H1 (cell line): ENCODE data around the gene PSD2. TPM values are rescaled to one million over a fixed set of nuclear protein-coding genes. Genes with fewer than 3 reads are reported as not detected.

Experiments
- ATF2 ChIP-seq: IDR thresholded peaks from 2 replicates; pipeline ENCODE4 v1.6.1; 2012; ENCODE audit warnings: low read length, inconsistent platforms
- CBX8 ChIP-seq: fragments of 300-800, 300-1000 bp; sonication (generic); IDR thresholded peaks from 2 replicates; pipeline ENCODE4 v1.7.1; 2016; ENCODE audit warnings: low read depth, low read length, borderline replicate concordance
- CTBP2 ChIP-seq: IDR thresholded peaks from 2 replicates; pipeline ENCODE4 v1.7.0; 2011; ENCODE audit warnings: borderline replicate concordance, mild to moderate bottlenecking, moderate library complexity, mixed read lengths, low read length; ENCODE audit not compliant: insufficient read depth, insufficient read length
- E2F6 ChIP-seq: IDR thresholded peaks from 2 replicates; pipeline ENCODE4 v1.6.1; 2012; ENCODE audit warnings: inconsistent platforms
- SAP30 ChIP-seq: fragments of 300-600 bp; sonication (generic); IDR thresholded peaks from 2 replicates; pipeline ENCODE4 v1.7.1; 2012; ENCODE audit warnings: low read length, moderate library complexity, mild to moderate bottlenecking, inconsistent platforms; ENCODE audit not compliant: insufficient read depth, insufficient replicate concordance
- SIN3A ChIP-seq, 2 experiments: IDR thresholded peaks in 1 of 2; conservative IDR thresholded peaks in 1 of 2; 2 replicates each; pipeline ENCODE4 v1.6.1; 2011 to 2012; ENCODE audit warnings: low read length in 2 of 2, improper control_type of control experiment in 1 of 2, low read depth in 1 of 2, mild to moderate bottlenecking in 1 of 2
- SRF ChIP-seq: IDR thresholded peaks from 2 replicates; pipeline ENCODE4 v1.6.1; 2011; ENCODE audit warnings: mild to moderate bottlenecking, low read depth, low read length, moderate library complexity
- polyA plus RNA-seq, 7 experiments: library from polyadenylated mRNA; depleted of rRNA in 3 of 7; stranded (reverse) in 5 of 7; unstranded in 2 of 7; fragments of >200 nt in 5 of 7; fragments of 200-250 nt in 2 of 7; gene quantifications; 1 replicate in 5 of 7; 2 replicates in 1 of 7; 4 replicates in 1 of 7; pipeline versions ENCODE4 v1.2.1 to v1.2.3, GENCODE V29; 2011 to 2013; ENCODE audit warnings: missing spikeins in 2 of 7, mixed read lengths in 2 of 7
- total RNA-seq: library from RNA; stranded (reverse); fragmentation: NEBNext Ultra II Directional; extraction: Animal tissue kit (Norgen Biotek cat#: 25700); gene quantifications from 2 replicates; pipeline ENCODE4 v1.2.1, GENCODE V29; 2021

Gene PSD2
- total and polyA plus RNA-seq, 2 of the 8 experiments (the other 6 are each of a cell fraction or from before 2014, with no cell fraction given) = 0.06 to 0.14 TPM

GRCh38 chr5:139845846-139846681 lies 50.5 kb downstream of the PSD2 start (continued):
- TF ChIP-seq CTBP2 (no peak), SIN3A (conservative IDR thresholded peaks at IDR 0.05 in 1 of 2, IDR thresholded peaks at IDR 0.05 in 1 of 2; ENCODE audit: low read depth in 1 of 2, low read length in 2 of 2) (no peak), SRF (no peak), SAP30 (no peak), CBX8 (no peak), ATF2 (no peak), E2F6 (no peak)
